OCI-LY3 (cell line): ENCODE data around the gene PTPN5.

Experiments used
- H2AFZ ChIP-seq: fragments of 200-600, 300-600 bp; shearing (Covaris generic); 2 replicates; pipeline ENCODE4 v1.6.0; 2014; ENCODE audit warnings: antibody characterized with exemption, low read depth, low read length
- H3K27ac ChIP-seq: fragments of 200-600, 300-600 bp; sonication (generic); 2 replicates; pipeline ENCODE4 v1.5.1; 2014; ENCODE audit warnings: mild to moderate bottlenecking, low read length, moderate library complexity, mixed read lengths
- H3K27me3 ChIP-seq: fragments of 200-600, 300-600 bp; sonication (generic); 2 replicates; pipeline ENCODE4 v1.6.1; 2014; ENCODE audit warnings: low read depth, low read length, mixed read lengths
- H3K36me3 ChIP-seq: fragments of 200-600, 300-600 bp; sonication (generic); replicated peaks from 2 replicates; pipeline ENCODE3; 2014; ENCODE audit warnings: low read depth, low read length, mixed read lengths
- H3K4me1 ChIP-seq: fragments of 300-600, 200-600 bp; sonication (generic); 2 replicates; pipeline ENCODE4 v1.6.1; 2014; ENCODE audit warnings: low read length, mixed read lengths
- H3K4me2 ChIP-seq: fragments of 200-600, 300-600 bp; sonication (generic); 2 replicates; pipeline ENCODE4 v1.6.1; 2014; ENCODE audit warnings: low read length, mixed read lengths
- H3K4me3 ChIP-seq: fragments of 300-600, 200-600 bp; sonication (generic); 2 replicates; pipeline ENCODE4 v1.5.1; 2014; ENCODE audit warnings: antibody characterized with exemption, mild to moderate bottlenecking, low read length, moderate library complexity
- H3K79me2 ChIP-seq: fragments of 300-600, 200-600 bp; shearing (Covaris generic); 2 replicates; pipeline ENCODE4 v1.6.1; 2014; ENCODE audit warnings: mild to moderate bottlenecking, low read length, mixed read lengths
- H3K9ac ChIP-seq: fragments of 300-600, 200-600 bp; shearing (Covaris generic); 2 replicates; pipeline ENCODE4 v1.6.0; 2014; ENCODE audit warnings: mild to moderate bottlenecking, low read length, moderate library complexity
- H3K9me3 ChIP-seq: fragments of 200-600, 300-600 bp; shearing (Covaris generic); 2 replicates; pipeline ENCODE4 v1.6.1; 2014; ENCODE audit warnings: low read length, mixed read lengths; ENCODE audit not compliant: insufficient read depth
- H4K20me1 ChIP-seq: fragments of 200-600, 300-600 bp; sonication (generic); 2 replicates; pipeline ENCODE4 v1.6.1; 2016; ENCODE audit warnings: low read length, mixed read lengths; ENCODE audit not compliant: insufficient read depth
- CTCF ChIP-seq: fragments of 200-600, 300-600 bp; sonication (generic); IDR thresholded peaks from 2 replicates; pipeline ENCODE4 v1.5.1; 2014; ENCODE audit warnings: antibody characterized with exemption, low read length, low read depth
- EZH2phosphoT487 ChIP-seq: fragments of 200-600 bp; shearing (Covaris generic); IDR thresholded peaks from 2 replicates; pipeline ENCODE4 v1.6.1; 2018; ENCODE audit warnings: antibody characterized with exemption, mixed run types, low read depth

PTPN5 gene

GRCh38 chr11:18737642-18738041, 54.0 kb downstream of the PTPN5 start:
- Histone ChIP-seq H3K27me3 (peaks cover 26% of the 10 kb centered on the region), H3K27ac (no peak overlapping the region), H3K9ac (no peak overlapping the region), H3K36me3 (no peaks in the 10 kb centered on the region), H3K4me1 (peaks cover 2% of the 10 kb centered on the region), H3K79me2 (no peaks in the 10 kb centered on the region), H4K20me1 (no peaks in the 10 kb centered on the region), H3K4me3 (no peak overlapping the region), H3K9me3 (no peaks in the 10 kb centered on the region), H2AFZ (no peak overlapping the region), H3K4me2 (no peak overlapping the region)
- TF ChIP-seq EZH2phosphoT487, result no peak
- TF ChIP-seq CTCF, result no peak

GRCh38 chr11:18736590-18737148, 54.9 kb downstream of the PTPN5 start:
- no peak overlapping the region for H3K4me3 ChIP-seq
- no peak overlapping the region for H3K4me2 ChIP-seq
- no peaks in the 10 kb centered on the region for H3K36me3 ChIP-seq
- H2AFZ ChIP-seq, result no peak overlapping the region
- H3K27me3 ChIP-seq, result peaks cover 26% of the 10 kb centered on the region
- no peaks in the 10 kb centered on the region for H3K79me2 ChIP-seq
- no peak overlapping the region for H3K9ac ChIP-seq
- no peak overlapping the region for H3K27ac ChIP-seq
- no peak for TF ChIP-seq CTCF
- TF ChIP-seq EZH2phosphoT487, result no peak
- peaks cover 11% of the 10 kb centered on the region for H3K4me1 ChIP-seq
- H4K20me1 ChIP-seq, result no peaks in the 10 kb centered on the region
- H3K9me3 ChIP-seq, result no peaks in the 10 kb centered on the region

- TF ChIP-seq EZH2phosphoT487 (no peak), CTCF (no peak)
- no peak overlapping the region for H3K9ac ChIP-seq
- H3K4me1 ChIP-seq, result peaks cover 17% of the 10 kb centered on the region
- H3K36me3 ChIP-seq, result no peaks in the 10 kb centered on the region
- no peaks in the 10 kb centered on the region for H3K79me2 ChIP-seq
- no peak overlapping the region for H3K4me3 ChIP-seq
- H3K9me3 ChIP-seq, result no peaks in the 10 kb centered on the region
- H3K4me2 ChIP-seq, result no peak overlapping the region
- H3K27me3 ChIP-seq, result peaks cover 19% of the 10 kb centered on the region
- H4K20me1 ChIP-seq, result no peaks in the 10 kb centered on the region
- H3K27ac ChIP-seq, result no peak overlapping the region
- no peak overlapping the region for H2AFZ ChIP-seq
Measured at GRCh38 chr11:18733202-18733601, 58.4 kb downstream of the PTPN5 start.

- peaks cover 19% of the 10 kb centered on the region for H3K27me3 ChIP-seq
- H3K4me2 ChIP-seq, result peak overlapping the region; percentile 36
- TF ChIP-seq EZH2phosphoT487 (no peak), CTCF (peak; percentile 97)
- 0 out of 2 replicates have a peak overlapping the region, but pooled peaks have one; percentile 75 for H2AFZ ChIP-seq
- H3K27ac ChIP-seq, result no peak overlapping the region
- no peaks in the 10 kb centered on the region for H3K36me3 ChIP-seq
- no peaks in the 10 kb centered on the region for H3K9me3 ChIP-seq
- peaks cover 20% of the 10 kb centered on the region for H3K4me1 ChIP-seq
- H3K79me2 ChIP-seq, result no peaks in the 10 kb centered on the region
- no peak overlapping the region for H3K4me3 ChIP-seq
- no peaks in the 10 kb centered on the region for H4K20me1 ChIP-seq
- H3K9ac ChIP-seq, result no peak overlapping the region
Measured at GRCh38 chr11:18731949-18732821, 59.4 kb downstream of the PTPN5 start.
